B cell (primary cell): Measurements from ENCODE around the gene RREB1.
"Not testable (repeated sequence)": the region's sequence is repeated elsewhere in the genome, so short reads cannot be mapped to it uniquely, and the experiment has no call there.

Source experiments
- CTCF ChIP-seq: fragments of 200-600 bp; IDR thresholded peaks from one replicate; pipeline ENCODE4 v1.8.0; 2022; ENCODE audit warnings: antibody characterized with exemption, mild to moderate bottlenecking
- EZH2 ChIP-seq: IDR thresholded peaks from 2 replicates; pipeline ENCODE4 v1.6.1; 2012; ENCODE audit warnings: borderline replicate concordance, low read depth, mild to moderate bottlenecking, moderate library complexity, low read length; ENCODE audit not compliant: insufficient read depth, poor library complexity, severe bottlenecking

DNA sequence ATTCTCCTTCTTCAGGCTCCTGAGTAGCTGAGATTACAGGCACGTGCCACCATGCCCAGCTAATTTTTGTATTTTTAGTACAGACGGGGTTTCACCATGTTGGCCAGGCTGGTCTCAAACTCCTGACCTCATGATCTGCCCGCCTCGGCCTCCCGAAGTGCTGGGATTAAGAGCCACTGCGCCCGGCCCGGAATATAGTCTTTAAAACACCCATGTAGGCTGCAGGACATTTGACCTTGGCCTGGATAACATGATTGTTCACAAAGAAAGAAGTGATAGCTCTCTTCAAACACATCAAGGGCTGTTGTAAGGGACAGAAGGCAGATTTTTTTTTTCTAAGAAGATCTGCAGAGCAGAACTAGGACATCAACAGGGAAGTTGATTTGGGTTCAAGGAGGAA lies 166.8 kb downstream of the RREB1 start:
- not testable (repeated sequence) for TF ChIP-seq CTCF, EZH2
